HG03066 (cell line): ENCODE data around the gene ARHGAP27.
"Not testable (repeated sequence)": the region's sequence is repeated elsewhere in the genome, so short reads cannot be mapped to it uniquely, and the experiment has no call there.

Experiments used
- ATAC-seq: cut with Tn5 transposase; IDR thresholded peaks from one replicate; pipeline ENCODE4 v1.9.1; 2021; ENCODE audit warnings: low read depth; ENCODE audit not compliant: unreplicated experiment

The ARHGAP27 gene, protein sequence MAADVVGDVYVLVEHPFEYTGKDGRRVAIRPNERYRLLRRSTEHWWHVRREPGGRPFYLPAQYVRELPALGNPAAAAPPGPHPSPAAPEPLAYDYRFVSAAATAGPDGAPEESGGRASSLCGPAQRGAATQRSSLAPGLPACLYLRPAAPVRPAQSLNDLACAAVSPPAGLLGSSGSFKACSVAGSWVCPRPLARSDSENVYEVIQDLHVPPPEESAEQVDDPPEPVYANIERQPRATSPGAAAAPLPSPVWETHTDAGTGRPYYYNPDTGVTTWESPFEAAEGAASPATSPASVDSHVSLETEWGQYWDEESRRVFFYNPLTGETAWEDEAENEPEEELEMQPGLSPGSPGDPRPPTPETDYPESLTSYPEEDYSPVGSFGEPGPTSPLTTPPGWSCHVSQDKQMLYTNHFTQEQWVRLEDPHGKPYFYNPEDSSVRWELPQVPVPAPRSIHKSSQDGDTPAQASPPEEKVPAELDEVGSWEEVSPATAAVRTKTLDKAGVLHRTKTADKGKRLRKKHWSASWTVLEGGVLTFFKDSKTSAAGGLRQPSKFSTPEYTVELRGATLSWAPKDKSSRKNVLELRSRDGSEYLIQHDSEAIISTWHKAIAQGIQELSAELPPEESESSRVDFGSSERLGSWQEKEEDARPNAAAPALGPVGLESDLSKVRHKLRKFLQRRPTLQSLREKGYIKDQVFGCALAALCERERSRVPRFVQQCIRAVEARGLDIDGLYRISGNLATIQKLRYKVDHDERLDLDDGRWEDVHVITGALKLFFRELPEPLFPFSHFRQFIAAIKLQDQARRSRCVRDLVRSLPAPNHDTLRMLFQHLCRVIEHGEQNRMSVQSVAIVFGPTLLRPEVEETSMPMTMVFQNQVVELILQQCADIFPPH

DNA sequence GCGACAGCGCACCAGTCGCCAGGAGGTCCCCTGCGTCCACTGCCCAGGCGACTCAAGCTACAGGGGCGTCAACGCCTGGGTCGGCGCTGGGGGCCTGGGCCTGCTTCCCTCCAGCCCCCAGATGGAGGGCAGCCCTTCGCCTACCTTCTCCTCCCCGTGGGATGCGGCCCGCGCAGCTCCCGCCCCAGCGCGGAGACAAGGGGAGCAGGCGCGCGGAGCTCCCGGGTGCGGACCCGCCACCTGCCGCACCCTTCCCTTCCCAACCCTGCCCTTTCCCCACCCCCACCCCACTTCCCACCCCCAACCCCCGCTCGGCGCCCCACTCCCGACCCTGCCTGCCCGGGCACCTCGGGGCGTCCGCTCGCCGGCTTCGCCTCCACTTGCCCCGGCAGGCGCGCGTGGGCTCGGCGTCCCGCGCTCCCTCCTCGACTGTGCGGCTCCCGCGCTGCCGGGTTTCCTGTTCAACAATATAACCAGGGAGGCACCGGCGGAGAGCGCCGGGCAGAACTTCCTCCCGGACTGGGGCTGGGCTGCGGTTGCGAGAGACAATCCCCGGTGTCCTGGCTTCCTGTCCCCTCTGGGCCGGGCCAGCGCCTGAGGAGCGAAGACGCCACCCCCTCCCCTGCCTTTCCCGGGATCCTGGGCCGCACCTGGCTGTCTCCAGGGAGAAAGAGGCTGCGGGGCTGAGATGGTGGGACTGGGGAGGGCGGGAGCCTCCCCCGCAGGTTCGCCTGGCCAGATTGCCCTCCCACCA is at the start of gene ARHGAP27:
TSS of gene ARHGAP27 (minus strand) at position 466 of the 754 bp plus-strand sequence. CDS start 2,591 bp downstream, outside the sequence.
- ATAC-seq, result no peak

DNA sequence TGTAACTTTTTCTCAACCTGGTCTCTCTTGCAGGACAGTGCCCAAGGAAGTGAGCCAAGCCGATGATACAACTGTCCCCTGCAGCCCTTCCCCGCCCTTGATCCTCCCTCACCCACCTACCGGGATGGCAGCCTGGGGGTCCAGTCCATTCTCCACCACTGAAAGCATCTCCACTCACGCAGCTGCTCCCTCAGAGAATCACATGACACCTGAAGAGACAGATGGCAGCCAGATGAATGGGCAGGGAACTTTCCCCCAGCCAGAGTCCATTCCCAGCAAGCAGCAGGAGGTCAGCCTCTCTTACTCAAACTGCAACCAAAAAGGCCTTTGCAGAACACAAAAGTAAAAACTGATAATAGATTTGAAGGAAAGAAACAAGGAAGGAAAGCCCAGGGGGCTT is 49.6 kb upstream of the ARHGAP27 start:
- not testable (repeated sequence) for ATAC-seq

DNA sequence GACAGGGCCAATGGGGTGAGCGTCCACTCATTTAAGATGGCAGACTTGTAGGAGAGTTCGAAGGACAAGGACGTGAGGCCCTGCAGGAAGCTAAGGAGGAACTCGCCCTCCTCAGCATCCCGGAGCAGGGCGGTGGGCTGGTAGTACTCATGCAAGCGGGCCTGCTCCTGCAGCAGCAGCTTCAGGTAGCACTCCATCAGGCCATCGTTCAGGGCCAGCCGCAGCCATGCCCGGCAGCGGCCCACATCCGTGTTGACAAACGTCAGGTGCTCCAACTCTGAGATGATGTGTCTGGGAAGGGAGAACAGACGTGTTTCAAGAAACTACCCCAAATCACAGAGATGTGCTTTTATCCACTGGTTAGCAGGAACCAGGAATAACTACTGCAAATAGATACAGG is 42.8 kb upstream of the ARHGAP27 start:
- ATAC-seq, result not testable (repeated sequence)

DNA sequence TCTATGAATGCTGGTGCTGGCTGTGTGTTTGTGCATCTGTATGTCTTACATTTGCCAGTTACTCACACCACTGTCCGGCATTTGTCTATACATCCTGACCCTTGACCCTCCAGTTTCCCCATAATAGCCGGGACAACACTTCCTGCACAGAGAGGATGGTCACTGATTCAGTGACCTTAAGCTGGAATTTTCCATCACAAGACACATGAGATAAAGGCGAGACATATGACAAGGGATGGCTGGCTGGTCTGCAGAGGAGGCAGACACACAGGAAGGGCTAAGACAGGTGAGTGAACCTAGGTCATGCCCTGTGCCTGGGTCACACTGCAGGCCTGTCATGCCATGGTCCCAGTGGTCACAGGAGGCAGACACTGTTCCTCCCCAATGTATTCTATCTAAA is 39.6 kb upstream of the ARHGAP27 start:
- not testable (repeated sequence) for ATAC-seq

DNA sequence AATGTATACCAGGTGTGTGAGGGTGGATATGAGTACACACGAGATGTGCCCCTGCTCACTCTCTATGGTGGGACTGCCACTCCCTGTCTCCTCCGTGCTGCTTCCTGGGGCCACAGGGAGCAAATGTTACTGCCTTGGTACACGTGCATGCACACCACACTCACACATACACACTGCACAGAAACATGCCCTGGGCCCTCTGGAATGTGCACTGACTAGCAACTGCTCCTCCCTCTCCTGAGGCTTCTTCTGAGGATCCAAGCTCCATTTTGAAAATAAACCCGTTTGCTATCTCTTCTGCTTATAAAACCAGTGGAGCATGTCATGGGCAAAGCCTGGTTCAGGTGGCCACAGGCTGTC is 36.5 kb upstream of the ARHGAP27 start:
- ATAC-seq, result not testable (repeated sequence)

DNA sequence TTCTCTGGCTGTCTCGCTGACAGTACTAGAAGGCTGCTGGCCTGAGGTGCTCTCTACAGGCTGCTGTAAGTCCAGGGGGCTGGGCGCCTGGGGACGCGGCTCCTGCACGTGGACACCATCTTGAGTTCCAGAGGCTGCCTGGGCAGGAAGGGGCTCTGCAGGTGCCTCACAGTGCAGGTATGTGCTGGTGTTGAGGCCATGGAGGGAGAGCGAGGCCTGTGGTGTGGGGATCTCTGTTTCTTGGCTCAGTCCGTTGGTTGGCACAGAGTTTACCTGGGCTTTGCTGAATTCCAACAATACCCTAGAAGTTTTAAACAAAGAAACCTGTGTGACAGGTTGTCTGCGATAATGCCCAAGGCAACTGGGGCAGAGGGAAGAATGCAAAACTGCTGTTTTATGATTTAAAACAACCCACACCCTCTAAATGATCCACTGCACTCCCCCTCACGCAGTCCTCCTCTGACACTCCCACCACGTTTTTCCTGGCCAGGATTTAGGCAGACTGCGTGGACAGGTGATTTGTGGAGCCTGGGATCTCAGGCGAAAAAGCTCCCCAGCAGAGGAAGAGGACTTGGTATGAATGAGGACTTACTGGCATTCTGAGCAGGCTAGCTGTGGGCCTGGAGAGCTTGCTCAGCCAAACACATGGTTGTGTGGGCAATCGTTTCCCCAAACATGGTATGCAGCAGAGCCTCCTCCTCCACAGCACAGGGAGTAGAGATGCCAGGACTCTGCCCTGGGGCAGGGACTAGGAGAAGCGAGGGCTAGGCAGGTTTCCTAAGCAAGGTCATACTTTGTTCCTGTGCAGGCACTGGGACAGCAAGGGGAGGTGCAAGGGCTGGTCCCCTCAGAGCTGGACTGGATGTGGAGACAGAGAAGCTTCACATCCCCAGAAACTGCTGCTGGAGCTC is 35.9 kb upstream of the ARHGAP27 start:
- not testable (repeated sequence) for ATAC-seq

DNA sequence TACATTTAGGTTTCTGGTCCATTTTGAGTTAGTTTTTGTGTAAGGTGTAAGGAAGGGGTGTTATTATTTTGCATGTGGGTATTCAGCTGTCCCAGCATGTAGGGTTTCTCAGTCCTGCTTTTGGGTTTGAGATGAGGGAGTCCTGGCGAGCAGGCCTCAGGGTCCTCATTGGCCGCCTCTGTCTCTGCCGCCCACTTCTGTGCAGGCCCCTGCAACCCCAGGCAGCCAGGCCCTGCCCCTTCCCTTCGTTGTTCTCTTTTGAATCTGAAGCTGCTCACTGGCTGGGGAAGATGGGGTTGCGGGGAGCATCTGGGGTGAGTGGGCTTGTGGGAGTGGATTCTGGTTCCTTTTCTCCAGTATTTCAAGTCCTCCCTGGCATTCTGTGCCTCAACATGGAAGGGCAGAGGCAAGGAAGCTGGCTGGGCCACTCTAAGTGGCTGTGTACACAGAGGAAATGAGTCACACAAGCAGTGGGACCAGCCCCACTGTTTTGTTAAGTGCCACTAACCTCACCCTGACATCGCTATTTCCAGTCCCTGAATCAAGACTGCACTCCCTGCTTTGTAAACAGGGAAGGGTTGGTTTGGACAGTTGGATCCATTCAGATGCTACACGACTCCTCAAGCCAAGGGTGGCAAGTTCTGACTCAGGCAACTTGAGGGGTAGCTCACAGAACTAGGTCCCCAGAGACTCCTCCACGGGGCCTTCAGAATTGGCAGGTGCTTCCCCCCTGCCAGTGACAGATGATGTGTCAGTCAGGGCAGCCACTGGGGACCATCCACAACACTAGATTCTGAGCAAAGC is 29.1 kb upstream of the ARHGAP27 start:
- ATAC-seq, result peak; percentile 85

DNA sequence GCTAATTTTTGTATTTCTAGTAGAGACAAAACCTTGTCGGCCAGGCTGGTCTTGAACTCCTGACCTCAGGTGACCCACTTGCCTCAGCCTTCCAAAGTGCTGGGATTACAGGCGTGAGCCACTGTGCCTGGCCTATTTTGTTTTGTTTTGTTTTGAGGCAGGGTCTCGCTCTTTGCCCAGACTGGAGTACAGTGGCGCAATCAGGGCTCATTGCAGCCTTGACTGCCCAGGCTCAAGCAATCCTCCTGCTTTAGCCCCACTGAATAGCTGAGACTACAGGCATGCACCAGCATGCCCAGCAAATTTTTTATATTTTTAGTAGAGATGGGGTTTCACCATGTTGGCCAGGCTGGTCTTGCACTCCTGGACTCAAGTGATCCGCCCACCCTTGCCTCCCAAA is 27.8 kb upstream of the ARHGAP27 start:
- ATAC-seq, result not testable (repeated sequence)

DNA sequence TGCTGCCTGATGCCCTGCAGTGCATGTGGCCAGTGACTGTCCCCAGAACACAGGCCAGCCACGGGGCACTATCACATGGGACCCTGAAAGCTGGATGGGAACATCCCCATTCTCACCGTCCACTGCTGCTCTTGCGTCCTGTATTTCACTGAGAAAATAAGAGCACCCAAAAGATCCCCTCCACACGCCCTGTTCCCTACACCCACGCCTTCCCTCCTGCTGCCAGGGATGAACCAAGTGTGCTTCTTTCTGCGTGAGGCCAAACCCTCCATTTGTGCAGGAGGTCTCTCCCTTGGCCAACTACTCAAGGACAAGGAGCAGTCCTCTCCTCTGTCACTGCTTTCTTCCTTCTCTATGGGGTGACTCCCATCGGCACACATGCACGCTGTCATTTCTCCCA is 21.7 kb upstream of the ARHGAP27 start:
- ATAC-seq, result not testable (repeated sequence)

DNA sequence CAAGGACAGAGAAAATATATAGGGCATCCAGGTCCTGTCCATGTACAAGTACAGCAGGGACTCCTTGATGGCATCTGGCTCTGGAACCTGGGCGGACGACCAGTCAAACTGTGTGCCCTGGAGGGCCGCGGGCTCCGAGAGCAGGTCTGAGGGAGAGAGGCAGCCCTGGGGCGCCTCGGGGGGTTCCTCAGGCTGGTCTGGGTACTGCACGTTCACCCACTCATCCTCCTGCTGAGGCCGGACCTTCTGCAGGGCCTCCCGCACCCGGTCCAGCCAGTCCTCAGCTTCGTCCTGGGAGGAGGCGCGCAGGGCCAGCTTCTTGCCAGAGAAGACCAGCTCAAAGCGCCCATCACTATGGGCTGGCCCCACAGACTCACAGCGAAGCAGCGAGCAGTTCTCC is 21.1 kb upstream of the ARHGAP27 start:
- not testable (repeated sequence) for ATAC-seq

DNA sequence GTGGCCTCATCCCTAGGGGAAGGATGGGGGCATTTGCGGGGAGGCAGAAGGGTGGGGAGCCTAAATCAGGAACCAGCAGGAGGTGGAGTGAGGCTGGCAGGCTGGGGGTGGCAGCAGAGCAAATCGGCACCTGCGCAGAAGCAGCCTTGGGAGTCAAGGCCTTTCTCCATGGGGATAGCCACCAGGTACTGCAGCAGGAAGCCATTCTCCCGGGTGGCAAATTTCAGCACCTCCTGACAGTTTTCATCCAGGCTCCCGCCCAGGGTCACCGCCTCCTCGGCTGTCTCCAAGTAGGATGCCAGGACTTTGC is 20.5 kb upstream of the ARHGAP27 start:
- not testable (repeated sequence) for ATAC-seq

DNA sequence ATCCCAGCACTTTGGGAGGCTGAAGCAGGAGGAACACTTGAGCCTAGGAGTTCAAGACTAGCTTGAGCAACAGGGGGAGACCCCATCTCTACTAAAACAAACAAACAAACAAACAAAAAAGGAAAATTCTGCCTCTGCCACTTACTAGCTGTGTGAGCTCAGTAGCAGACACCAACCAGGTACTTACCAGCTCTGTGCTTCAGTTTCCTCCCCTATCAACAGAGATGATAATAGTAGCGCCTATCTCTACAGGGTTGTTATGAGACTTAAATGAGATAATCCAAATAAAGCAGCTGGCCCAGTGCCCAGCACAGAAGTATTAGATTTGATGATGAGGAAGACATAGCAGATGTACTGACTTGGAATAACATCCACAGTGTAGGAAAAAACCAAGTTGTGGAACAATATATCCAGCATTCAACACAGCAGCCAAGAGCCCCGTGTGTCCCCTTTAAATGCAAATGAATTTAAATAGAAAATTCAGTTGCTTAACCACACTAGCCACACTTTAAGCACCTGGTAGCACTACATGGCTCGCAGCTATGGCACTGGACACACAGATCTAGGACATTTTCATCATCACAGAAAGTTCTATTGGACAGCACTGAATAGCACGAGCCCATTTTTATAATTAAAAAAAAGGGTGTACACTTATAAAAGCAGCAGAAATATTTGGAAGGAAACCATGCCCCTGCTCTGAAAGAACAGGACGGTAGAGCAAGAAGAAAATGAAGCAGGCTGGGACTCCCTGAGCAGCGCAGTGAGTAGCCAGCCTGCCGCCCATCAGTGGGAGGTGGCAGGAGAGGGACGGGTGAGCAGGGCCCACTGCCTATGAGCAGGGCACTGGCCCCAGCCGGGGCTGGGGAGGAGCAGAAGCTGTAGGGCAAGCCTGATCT is 19.9 kb upstream of the ARHGAP27 start:
- not testable (repeated sequence) for ATAC-seq

DNA sequence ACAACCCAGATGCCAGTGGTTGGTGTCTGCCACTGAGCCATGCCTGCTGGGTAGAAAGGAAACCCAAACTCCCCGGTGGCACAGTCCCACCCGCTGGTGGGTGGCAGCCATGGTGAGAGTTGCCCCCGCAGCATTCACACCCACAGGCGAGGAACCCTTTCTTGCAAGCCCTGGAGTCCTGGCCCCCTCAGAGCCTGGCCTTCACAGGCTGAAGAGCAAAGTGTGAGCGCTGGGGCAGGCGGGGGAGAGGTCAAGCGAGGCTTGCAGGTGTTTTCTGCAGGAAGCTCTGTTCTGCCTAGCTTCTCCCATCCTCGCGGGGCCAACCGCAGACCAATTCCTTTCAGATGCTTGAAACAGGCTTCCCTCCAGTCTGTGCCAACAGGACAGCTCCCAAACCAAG is 19.0 kb upstream of the ARHGAP27 start:
- ATAC-seq, result not testable (repeated sequence)

DNA sequence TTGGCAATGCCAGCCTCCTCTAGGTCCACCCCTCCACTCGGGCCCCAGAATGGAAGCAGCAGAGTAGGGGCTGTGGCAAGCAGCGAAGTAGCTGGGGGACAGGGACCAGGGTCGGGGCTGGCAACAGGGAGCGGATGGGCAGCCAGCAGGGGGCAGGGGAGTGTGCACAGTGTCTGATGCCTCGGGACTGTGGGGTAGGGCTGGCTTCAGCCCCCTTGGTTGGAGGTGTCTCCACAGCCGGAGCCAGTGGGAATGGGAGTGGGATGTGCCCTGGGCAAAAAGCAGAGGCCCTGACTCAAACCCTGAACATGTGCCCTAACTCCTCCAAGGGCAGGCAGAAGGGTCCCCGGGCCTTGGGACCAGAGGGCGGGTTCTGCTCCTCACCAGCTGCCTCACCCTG is 18.5 kb upstream of the ARHGAP27 start:
- no peak for ATAC-seq

DNA sequence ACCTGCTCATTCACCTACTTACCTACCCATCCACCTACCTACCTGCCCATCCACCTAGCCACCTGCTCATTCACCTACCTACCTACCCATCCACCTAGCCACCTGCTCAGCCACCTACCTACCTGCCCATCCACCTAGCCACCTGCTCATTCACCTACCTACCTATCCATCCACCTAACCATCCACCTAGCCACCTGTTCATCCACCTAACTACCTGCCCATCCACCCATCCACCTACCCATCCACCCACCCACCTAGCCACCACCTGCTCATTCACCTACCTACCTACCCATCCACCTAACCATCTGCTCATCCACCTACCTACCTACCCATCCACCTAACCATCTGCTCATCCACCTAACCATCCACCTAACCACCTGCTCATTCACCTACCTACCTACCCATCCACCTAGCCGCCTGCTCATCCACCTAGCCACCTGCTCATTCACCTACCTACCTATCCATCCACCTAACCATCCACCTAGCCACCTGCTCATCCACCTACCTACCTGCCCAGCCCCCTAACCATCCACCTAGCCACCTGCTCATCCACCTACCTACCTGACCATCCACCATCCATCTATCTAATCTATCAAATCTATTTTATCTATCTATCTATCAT is 17.1 kb upstream of the ARHGAP27 start:
- ATAC-seq, result not testable (repeated sequence)

DNA sequence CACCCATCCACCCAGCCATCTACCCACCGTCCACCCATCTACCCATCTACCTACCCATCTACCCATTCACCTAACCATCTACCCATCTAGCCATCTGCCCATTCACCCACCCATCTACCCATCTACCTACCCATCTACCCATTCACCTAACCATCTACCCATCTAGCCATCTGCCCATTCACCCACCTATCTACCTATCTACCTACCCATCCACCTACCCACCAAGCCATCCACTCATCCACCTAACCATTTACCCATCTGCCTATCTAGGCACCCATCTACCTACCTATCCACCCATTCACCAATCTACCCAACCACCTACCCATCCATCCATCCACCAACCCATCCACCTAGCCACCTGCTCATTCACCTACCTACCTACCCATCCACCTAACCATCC is 16.6 kb upstream of the ARHGAP27 start:
- not testable (repeated sequence) for ATAC-seq

DNA sequence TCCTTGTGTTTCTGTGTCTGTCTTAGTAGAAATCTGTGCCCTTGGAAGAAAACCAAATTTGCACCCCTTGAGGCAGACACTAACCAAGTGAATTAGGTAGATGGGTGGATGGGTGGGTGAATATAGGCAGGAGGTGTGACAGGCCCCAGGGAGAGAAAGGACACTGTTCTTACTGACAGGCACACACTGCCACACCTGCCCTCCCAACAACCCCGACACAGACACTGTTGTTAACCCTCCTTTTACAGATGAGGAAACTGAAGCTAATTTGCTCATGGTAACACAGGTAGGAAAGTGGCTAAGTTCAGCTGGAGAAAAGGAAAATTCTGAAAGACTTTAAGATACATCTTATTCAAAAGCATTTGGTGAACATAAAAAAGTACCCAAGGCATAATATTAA is 15.8 kb upstream of the ARHGAP27 start:
- not testable (repeated sequence) for ATAC-seq

DNA sequence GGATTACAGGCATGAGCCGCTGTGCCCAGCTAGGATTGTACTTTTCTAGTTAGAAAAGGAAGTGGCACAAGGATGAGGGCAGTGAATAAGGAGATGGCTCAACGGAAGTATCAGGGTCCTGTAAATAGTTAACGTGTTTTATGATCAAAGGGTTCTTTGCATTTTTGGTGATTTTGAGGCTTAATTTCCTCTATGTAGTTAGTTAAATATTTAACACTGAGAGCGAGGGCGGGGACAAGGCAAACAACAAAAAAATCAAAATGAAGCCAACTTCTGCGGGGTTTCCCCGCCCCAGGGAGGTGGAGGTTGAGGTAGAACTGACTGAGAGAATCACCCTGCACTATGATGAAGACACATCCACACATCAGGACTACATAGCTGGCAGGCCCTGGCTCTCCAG is 15.4 kb upstream of the ARHGAP27 start:
- not testable (repeated sequence) for ATAC-seq
